Activated CD4-positive, alpha-beta memory T cell treated with anti-CD3 and anti-CD28 coated beads, Interleukin-2, amount 10 ng/mL, durations not matched to agents 7 days and 5 days (primary cell): ENCODE data around the gene SYNPR. TPM values are rescaled to one million over a fixed set of nuclear protein-coding genes. Genes with fewer than 3 reads are reported as not detected.

ENCODE experiments used
- CTCF ChIA-PET: fragments of 350-600 bp; sonication (Branson Sonifier 250); formaldehyde crosslinking; loops from one replicate; lab custom pipeline; 2021; ENCODE audit warnings: antibody characterized with exemption, inconsistent platforms; lab: Charles Lee
- POLR2A ChIA-PET: fragments of 350-600 bp; sonication (Branson Sonifier 250); formaldehyde crosslinking; loops from one replicate; lab custom pipeline; 2021; ENCODE audit warnings: antibody characterized with exemption; lab: Charles Lee
- DNase-seq: peaks from one replicate; pipeline ENCODE4 v3.0.0-alpha.2; 2020
- H3K27ac Mint-ChIP-seq: one replicate; pipeline ENCODE4 v1.8.0; 2021; ENCODE audit warnings: mild to moderate bottlenecking, mixed read lengths
- H3K27me3 Mint-ChIP-seq: one replicate; pipeline ENCODE4 v1.8.0; 2021; ENCODE audit warnings: mixed read lengths
- H3K36me3 Mint-ChIP-seq: one replicate; pipeline ENCODE4 v1.8.0; 2021; ENCODE audit warnings: low read depth, mixed read lengths
- H3K4me1 Mint-ChIP-seq: one replicate; pipeline ENCODE4 v1.8.0; 2021; ENCODE audit warnings: mixed read lengths
- H3K4me3 Mint-ChIP-seq: one replicate; pipeline ENCODE4 v1.8.0; 2021; ENCODE audit warnings: mild to moderate bottlenecking, mixed read lengths
- H3K9me3 Mint-ChIP-seq: one replicate; pipeline ENCODE4 v1.8.0; 2021; ENCODE audit warnings: mixed read lengths
- total RNA-seq, 2 experiments: library from RNA; stranded (reverse); gene quantifications; one replicate each; pipeline ENCODE4 v1.2.3, GENCODE V29; 2021

Gene SYNPR
- total RNA-seq, 2 experiments from 2014 or later: not detected

DNA sequence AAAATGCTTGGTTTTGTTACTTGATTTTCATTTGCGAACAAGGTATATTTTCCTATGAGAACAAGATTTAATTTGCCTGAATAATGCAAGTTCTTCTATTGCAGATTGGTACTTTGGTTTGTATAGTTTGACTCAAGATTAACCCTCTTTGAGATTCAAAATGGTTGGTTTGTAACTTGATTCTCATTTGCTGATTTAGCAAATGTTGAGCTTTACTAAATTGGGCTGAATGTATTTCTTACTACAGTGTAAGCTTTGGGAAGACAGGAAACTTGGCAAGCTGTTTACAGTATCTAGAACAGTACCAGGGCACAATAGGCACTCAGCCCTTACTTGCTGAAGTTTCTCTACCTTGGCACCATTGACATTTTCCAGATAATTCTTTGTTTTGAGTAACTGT lies 3.7 kb upstream of the SYNPR start:
- no peak for DNase-seq
- H3K4me1 Mint-ChIP-seq: no peaks in the 10 kb centered on the region
- no peak overlapping the region for H3K27ac Mint-ChIP-seq
- ChIA-PET POLR2A (no interaction called here), CTCF (no interaction called here)
- H3K36me3 Mint-ChIP-seq: no peaks in the 10 kb centered on the region
- H3K27me3 Mint-ChIP-seq: peaks cover 8% of the 10 kb centered on the region
- H3K4me3 Mint-ChIP-seq: no peak overlapping the region
- H3K9me3 Mint-ChIP-seq: no peaks in the 10 kb centered on the region

DNA sequence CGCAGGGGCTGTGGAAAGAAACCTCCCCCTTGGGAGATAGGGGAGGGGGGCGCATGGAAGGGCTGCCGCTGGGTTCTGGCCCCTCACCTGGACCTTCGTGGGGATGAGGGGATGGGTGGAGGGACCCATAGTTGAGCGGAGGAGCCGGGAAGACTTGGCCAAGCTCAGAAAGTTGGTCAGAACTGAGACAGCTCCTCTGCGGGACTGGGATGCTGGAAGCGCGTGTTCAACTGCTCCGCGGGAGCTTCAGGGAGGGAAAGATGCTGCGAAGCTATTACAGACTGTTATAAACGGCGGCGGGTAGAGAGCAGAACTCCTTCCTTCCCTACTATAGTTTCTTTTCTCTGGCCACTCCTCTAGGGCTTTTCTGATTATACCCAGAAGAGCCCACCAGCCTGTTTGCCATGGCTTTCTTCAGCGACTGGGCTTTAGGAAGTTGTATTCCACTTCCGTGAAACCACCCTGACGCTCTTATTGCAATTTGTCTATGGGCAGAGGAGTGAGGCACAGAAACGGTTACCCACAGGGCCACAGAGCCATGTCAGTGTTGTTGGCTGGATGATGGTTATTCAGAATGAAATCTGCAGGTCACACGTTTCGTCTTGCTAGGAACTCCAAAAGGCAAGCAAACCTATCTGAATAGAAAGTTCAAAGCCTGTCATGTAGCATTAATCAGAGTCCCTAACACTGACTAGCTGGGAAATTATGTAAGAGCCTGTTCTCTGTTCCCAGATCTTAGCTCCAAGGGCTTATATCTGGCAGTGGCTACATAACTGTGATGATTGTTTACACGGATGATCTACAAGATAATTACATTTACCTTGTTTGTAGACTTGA lies 1.1 kb downstream of the SYNPR start:
- no peaks in the 10 kb centered on the region for H3K4me1 Mint-ChIP-seq
- no peak overlapping the region for H3K4me3 Mint-ChIP-seq
- ChIA-PET POLR2A (no interaction called here), CTCF (no interaction called here)
- no peak for DNase-seq
- H3K9me3 Mint-ChIP-seq: no peaks in the 10 kb centered on the region
- no peak overlapping the region for H3K27ac Mint-ChIP-seq
- peaks cover 15% of the 10 kb centered on the region for H3K27me3 Mint-ChIP-seq
- H3K36me3 Mint-ChIP-seq: no peaks in the 10 kb centered on the region

DNA sequence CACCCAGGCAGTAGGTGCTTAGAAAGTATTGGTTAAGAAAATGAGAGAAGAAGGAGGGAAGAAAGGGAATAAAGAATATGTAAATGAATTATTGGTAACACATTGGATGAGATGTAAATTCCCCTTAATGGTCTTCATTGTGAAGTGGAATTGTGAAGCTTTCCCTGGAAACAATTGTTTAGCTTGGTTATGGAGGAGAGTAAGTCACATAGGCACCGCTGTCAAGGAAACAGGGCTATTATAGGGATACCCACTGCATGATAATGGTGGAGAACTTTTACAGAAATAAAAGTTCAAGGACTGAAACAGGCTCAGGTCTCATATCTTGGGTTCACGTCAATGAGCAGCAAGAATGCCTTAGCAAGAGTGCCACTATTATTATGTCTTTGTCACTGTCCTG lies 9.5 kb downstream of the SYNPR start:
- Mint-ChIP-seq H3K4me1 (no peaks in the 10 kb centered on the region), H3K4me3 (no peak overlapping the region), H3K36me3 (no peaks in the 10 kb centered on the region), H3K27ac (no peak overlapping the region), H3K27me3 (no peaks in the 10 kb centered on the region), H3K9me3 (no peaks in the 10 kb centered on the region)
- POLR2A ChIA-PET: no interaction called here
- DNase-seq: no peak
- CTCF ChIA-PET: no interaction called here

DNA sequence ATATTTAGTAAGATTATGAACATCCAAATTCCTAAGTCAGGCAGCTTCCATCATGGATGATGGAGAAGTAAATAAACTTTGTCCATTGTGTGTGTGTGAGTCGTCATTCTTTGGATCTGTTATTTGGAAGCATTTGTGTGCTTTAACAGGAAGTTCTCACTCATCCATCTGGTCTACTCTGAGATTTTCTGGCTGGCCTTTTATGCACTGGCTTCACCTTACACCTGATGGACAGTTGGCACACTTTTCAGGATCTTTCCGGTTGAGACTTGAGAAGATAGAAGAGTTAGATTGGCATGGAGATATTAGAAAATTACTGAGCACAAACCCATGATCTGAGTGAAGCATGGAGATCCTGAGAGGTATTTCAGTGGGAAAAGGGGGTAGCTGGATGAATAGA lies 12.6 kb downstream of the SYNPR start:
- Mint-ChIP-seq H3K27me3 (no peaks in the 10 kb centered on the region), H3K36me3 (no peaks in the 10 kb centered on the region), H3K4me1 (no peaks in the 10 kb centered on the region), H3K9me3 (no peaks in the 10 kb centered on the region), H3K4me3 (no peak overlapping the region), H3K27ac (no peak overlapping the region)
- CTCF ChIA-PET: no interaction called here
- POLR2A ChIA-PET: no interaction called here
- no peak for DNase-seq

DNA sequence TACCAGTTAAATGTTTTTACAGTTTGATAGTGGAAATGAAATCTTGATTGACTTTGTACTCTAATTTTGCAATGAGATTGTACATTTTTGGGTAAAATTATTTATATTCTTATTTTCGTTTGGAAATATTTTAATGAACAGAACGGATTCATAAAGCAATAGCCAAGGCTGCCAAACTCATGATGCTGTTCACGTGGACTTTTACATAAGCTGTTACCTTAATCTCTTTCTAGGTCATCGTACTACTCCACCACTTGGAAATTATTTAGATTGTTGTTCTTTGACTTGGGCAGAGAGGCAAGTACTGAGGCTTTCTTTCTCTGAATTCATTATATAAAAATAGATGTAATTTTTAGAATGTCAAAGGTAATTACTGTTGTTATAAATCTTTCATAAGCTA lies 16.2 kb downstream of the SYNPR start:
- Mint-ChIP-seq H3K27me3 (no peaks in the 10 kb centered on the region), H3K4me3 (no peak overlapping the region), H3K36me3 (no peaks in the 10 kb centered on the region), H3K4me1 (no peaks in the 10 kb centered on the region), H3K27ac (no peak overlapping the region), H3K9me3 (no peaks in the 10 kb centered on the region)
- POLR2A ChIA-PET: no interaction called here
- CTCF ChIA-PET: no interaction called here
- DNase-seq: no peak

DNA sequence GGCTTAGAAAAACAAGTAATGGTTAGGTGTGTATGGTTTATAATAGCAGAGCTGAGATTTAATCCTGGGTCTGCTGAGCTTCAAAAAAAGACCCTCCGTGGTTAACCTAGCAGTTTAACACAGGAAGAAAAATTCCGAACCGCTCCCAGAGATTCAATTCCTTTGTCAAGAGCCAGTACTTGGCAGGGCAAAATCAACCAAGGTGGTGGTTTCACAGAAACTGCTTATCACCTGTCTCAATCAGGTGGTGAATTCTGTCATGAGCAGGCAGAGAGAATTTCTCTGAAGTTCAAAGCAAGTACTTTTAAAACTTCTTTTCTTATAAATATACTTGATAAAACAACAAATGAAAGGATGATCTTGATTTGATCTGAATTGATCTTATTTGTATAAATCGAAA lies 17.2 kb downstream of the SYNPR start:
- no peak for DNase-seq
- H3K4me3 Mint-ChIP-seq: no peak overlapping the region
- H3K27ac Mint-ChIP-seq: no peak overlapping the region
- H3K9me3 Mint-ChIP-seq: no peaks in the 10 kb centered on the region
- ChIA-PET POLR2A (no interaction called here), CTCF (no interaction called here)
- no peaks in the 10 kb centered on the region for H3K27me3 Mint-ChIP-seq
- no peaks in the 10 kb centered on the region for H3K36me3 Mint-ChIP-seq
- no peaks in the 10 kb centered on the region for H3K4me1 Mint-ChIP-seq

DNA sequence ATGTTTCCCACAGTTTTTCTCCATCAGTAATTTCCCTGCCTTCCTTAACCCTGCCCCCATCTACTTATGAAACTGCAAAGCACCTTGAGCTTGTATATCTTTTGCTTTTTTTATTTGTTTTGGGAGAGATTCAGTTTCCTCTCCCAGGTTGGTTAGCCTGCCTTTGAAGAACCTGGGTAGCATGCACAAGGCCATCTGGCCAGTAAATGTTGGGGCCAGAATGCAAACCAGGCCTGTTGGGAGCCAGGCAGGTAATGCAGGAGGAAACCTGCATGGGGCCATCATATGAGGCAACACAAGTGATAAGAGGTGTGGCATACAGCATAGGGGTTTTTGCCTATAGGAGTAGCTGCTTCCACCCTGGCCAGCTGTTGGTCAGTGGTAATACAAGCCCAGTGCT lies 17.7 kb downstream of the SYNPR start:
- no peak overlapping the region for H3K4me3 Mint-ChIP-seq
- H3K4me1 Mint-ChIP-seq: no peaks in the 10 kb centered on the region
- CTCF ChIA-PET: no interaction called here
- H3K27ac Mint-ChIP-seq: no peak overlapping the region
- H3K36me3 Mint-ChIP-seq: no peaks in the 10 kb centered on the region
- no peaks in the 10 kb centered on the region for H3K27me3 Mint-ChIP-seq
- POLR2A ChIA-PET: no interaction called here
- DNase-seq: no peak
- H3K9me3 Mint-ChIP-seq: no peaks in the 10 kb centered on the region

DNA sequence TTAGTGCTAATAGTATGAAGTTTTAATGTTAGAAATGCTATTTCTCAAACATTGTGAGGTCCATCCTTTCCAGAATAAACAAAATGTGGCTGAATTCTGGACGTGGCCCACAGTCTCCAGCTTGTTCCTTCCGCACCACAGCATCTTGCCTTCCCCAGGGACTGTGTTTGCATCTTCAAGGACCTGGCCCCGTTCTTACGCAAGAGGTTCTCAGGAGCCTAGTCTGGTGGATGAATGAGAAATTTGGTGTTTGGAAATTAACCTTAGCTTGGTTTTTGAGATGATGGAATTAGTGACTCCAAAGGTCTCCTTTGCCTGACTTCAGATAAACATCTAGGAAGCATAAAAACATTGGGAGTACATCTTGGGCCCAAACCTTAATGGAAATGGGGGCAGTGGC lies 18.1 kb downstream of the SYNPR start:
- no peak overlapping the region for H3K27ac Mint-ChIP-seq
- H3K27me3 Mint-ChIP-seq: no peaks in the 10 kb centered on the region
- DNase-seq: no peak
- ChIA-PET POLR2A (no interaction called here), CTCF (no interaction called here)
- no peak overlapping the region for H3K4me3 Mint-ChIP-seq
- H3K4me1 Mint-ChIP-seq: no peaks in the 10 kb centered on the region
- no peaks in the 10 kb centered on the region for H3K9me3 Mint-ChIP-seq
- no peaks in the 10 kb centered on the region for H3K36me3 Mint-ChIP-seq

DNA sequence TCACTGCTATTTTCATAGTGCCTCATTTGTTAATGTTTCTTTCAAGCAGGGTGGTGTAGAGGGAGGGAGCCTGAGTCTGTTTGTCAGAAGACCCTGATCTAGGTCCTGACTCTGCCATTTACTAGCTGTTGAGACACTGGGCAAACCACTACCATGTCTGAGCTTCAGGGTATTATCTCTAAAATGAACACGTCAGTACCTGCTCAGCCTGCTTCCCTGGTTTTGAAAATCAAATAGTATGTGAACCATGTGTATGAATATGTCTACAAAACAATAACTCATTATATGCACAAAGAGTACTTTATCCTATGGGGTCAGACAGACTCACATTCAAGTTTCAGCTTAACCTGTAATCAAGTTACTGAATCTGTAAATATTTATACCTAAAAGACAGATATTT lies 25.1 kb downstream of the SYNPR start:
- no peaks in the 10 kb centered on the region for H3K27me3 Mint-ChIP-seq
- ChIA-PET CTCF (no interaction called here), POLR2A (no interaction called here)
- H3K4me1 Mint-ChIP-seq: no peaks in the 10 kb centered on the region
- no peak overlapping the region for H3K4me3 Mint-ChIP-seq
- H3K27ac Mint-ChIP-seq: no peak overlapping the region
- H3K36me3 Mint-ChIP-seq: no peaks in the 10 kb centered on the region
- DNase-seq: no peak
- no peaks in the 10 kb centered on the region for H3K9me3 Mint-ChIP-seq

DNA sequence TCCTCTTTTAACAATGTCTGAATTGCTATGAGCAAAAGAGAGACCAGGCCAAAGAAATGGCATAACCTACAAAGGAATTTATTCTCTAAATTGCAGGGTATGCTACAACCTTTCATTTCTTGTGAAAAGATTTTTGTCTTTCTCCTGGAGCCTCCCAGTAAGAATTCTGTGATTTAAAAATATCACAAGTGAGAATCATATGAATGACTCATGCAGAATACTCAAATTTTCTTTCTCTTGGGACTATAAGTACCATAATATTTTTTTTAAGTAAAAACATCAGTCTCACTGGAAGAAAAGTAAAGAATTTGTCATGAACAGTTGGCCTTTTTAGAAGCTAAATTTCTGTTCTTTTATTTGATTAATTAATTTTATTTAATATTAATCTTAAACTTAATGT lies 26.3 kb downstream of the SYNPR start:
- CTCF ChIA-PET: no interaction called here
- H3K27me3 Mint-ChIP-seq: no peaks in the 10 kb centered on the region
- DNase-seq: no peak
- H3K27ac Mint-ChIP-seq: no peak overlapping the region
- no peaks in the 10 kb centered on the region for H3K9me3 Mint-ChIP-seq
- no peaks in the 10 kb centered on the region for H3K36me3 Mint-ChIP-seq
- no peaks in the 10 kb centered on the region for H3K4me1 Mint-ChIP-seq
- no peak overlapping the region for H3K4me3 Mint-ChIP-seq
- POLR2A ChIA-PET: no interaction called here

DNA sequence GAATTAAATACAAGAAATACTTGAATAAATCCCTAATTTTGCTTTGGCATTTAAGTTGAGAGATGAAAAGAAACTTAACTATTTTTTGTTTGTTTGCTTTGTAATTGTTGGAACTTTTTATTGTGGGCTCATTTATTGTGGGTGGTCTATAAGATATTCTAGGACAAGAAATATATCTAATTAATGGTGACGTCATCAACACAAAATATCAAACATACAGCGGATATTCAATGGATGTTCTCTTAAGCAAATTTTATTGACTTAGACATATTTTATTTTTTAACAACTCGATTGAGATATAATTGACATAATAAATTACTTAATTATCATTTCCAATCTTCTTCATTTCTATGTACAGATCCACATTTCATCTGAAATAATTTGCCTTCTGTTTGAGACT lies 30.0 kb downstream of the SYNPR start:
- H3K9me3 Mint-ChIP-seq: no peaks in the 10 kb centered on the region
- no peaks in the 10 kb centered on the region for H3K36me3 Mint-ChIP-seq
- ChIA-PET POLR2A (no interaction called here), CTCF (no interaction called here)
- no peaks in the 10 kb centered on the region for H3K4me1 Mint-ChIP-seq
- no peaks in the 10 kb centered on the region for H3K27me3 Mint-ChIP-seq
- H3K4me3 Mint-ChIP-seq: no peak overlapping the region
- no peak for DNase-seq
- H3K27ac Mint-ChIP-seq: no peak overlapping the region

DNA sequence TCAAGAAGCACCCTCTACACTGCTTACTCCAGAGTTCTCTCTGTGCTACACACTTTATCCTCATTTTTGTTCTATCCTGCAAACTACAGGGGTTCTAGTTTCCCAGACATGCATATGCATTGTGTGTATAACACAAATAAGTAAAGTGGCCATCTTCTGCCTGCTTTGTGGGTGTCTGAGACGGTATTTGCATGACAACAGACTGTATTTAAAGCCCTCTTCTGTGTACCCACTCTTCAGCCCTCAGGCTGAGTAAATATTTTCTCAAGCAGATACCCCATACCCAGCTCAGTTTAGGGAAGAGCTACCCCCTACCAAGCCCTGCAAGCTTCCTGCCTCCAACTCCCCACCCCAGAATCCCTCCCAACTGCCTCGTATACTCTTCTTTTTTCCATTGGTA lies 31.7 kb downstream of the SYNPR start:
- Mint-ChIP-seq H3K27me3 (no peaks in the 10 kb centered on the region), H3K27ac (no peak overlapping the region), H3K4me1 (no peaks in the 10 kb centered on the region), H3K4me3 (no peak overlapping the region), H3K36me3 (no peaks in the 10 kb centered on the region), H3K9me3 (no peaks in the 10 kb centered on the region)
- ChIA-PET CTCF (no interaction called here), POLR2A (no interaction called here)
- no peak for DNase-seq

DNA sequence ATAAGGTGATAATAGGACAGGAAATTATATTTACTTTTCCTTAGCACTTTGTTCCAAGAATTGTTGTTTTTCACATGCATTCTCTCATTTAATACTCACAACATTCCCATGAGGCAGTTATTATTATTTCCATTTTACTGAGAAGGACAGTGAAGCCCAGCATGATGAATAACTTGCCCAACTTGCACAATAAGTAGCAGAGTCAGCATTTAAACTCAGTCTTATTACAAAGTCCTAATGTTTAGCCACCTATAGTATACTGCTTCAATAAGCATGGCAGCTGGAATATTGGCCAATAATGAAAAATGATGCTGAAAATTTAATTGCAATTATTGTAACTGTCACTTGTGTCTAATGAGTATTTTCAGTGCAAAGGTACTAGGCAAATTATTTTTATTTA lies 45.7 kb downstream of the SYNPR start:
- H3K27me3 Mint-ChIP-seq: no peaks in the 10 kb centered on the region
- H3K4me1 Mint-ChIP-seq: no peaks in the 10 kb centered on the region
- ChIA-PET POLR2A (no interaction called here), CTCF (no interaction called here)
- H3K9me3 Mint-ChIP-seq: no peaks in the 10 kb centered on the region
- DNase-seq: no peak
- H3K27ac Mint-ChIP-seq: no peak overlapping the region
- no peak overlapping the region for H3K4me3 Mint-ChIP-seq
- no peaks in the 10 kb centered on the region for H3K36me3 Mint-ChIP-seq

DNA sequence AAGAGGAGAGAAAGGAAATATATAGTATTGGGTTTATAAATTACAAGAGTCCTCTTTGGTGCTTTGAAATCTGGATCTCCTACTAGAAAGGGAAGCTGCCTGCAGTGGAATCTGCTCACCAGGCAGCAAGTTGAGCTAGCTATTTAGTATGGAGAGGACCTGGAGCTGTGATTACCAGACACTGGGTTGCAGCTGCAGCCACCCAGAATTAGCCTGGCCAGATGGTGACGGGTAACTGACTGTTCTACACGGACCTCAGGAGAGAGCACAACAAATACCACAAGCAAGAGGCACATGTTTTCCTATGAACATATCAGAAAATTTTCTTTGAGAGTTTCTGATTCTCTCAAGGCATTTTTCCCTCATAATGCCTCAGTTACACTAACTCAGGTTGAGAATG lies 46.5 kb downstream of the SYNPR start:
- Mint-ChIP-seq H3K4me1 (no peaks in the 10 kb centered on the region), H3K27me3 (no peaks in the 10 kb centered on the region), H3K36me3 (no peaks in the 10 kb centered on the region), H3K4me3 (no peak overlapping the region), H3K27ac (no peak overlapping the region), H3K9me3 (no peaks in the 10 kb centered on the region)
- ChIA-PET CTCF (no interaction called here), POLR2A (no interaction called here)
- no peak for DNase-seq
